Naive thymus-derived CD8-positive, alpha-beta T cell (primary cell): ENCODE data around the gene ZNF609. TPM values are rescaled to one million over a fixed set of nuclear protein-coding genes. Genes with fewer than 3 reads are reported as not detected.
A peak's percentile ranks its signal among the peaks of the same experiment; 100 is the strongest.

Experiments
- ATAC-seq, 2 donors: fragments of 150-1000 bp; cut with Tn5 transposase in 1 of 2; sonication (Bioruptor Pico), chemical (Tn5 transposase) in 1 of 2; 1 replicate in 1 of 2; 2 replicates in 1 of 2; pipeline ENCODE4 v1.10.0; 2021; ENCODE audit warnings: mild to moderate bottlenecking in 2 of 2, moderate library complexity in 2 of 2
- POLR2A ChIA-PET: fragments of 350-600 bp; sonication (Branson Sonifier 250); formaldehyde crosslinking; loops from one replicate; lab custom pipeline; 2021; ENCODE audit warnings: antibody characterized with exemption; lab: Charles Lee
- DNase-seq, 10 donors: peaks; one replicate each; pipeline versions ENCODE4 v3.0.0 to v3.0.0-alpha.2; 2020 to 2022
- H3K27ac Mint-ChIP-seq, 10 donors: one replicate each; pipeline ENCODE4 v1.8.0; 2020 to 2022; ENCODE audit warnings: mild to moderate bottlenecking in 10 of 10, mixed read lengths in 10 of 10, moderate library complexity in 4 of 10, inconsistent platforms in 1 of 10
- H3K27me3 Mint-ChIP-seq, 5 donors: one replicate each; pipeline ENCODE4 v1.8.0; 2021 to 2022; ENCODE audit warnings: mixed read lengths in 5 of 5
- H3K36me3 Mint-ChIP-seq, 3 donors: one replicate each; pipeline ENCODE4 v1.8.0; 2020 to 2022; ENCODE audit warnings: mixed read lengths in 3 of 3, mild to moderate bottlenecking in 2 of 3, inconsistent platforms in 1 of 3
- H3K4me1 Mint-ChIP-seq, 4 donors: one replicate each; pipeline ENCODE4 v1.8.0; 2021 to 2022; ENCODE audit warnings: mixed read lengths in 4 of 4
- H3K4me3 Mint-ChIP-seq, 10 donors: one replicate each; pipeline ENCODE4 v1.8.0; 2020 to 2022; ENCODE audit warnings: mild to moderate bottlenecking in 10 of 10, mixed read lengths in 10 of 10, moderate library complexity in 6 of 10, inconsistent platforms in 1 of 10
- H3K9me3 Mint-ChIP-seq, 9 donors: one replicate each; pipeline ENCODE4 v1.8.0; 2020 to 2022; ENCODE audit warnings: mixed read lengths in 9 of 9, mild to moderate bottlenecking in 3 of 9, inconsistent platforms in 1 of 9, moderate library complexity in 1 of 9
- polyA plus RNA-seq, 3 donors: library from polyadenylated mRNA; unstranded; fragments of 300-500 nt; fragmentation: Illumina TruSeq; gene quantifications; one replicate each; pipeline ENCODE4 v1.2.3, GENCODE V29; 2021
- total RNA-seq, 8 experiments: library from RNA in 2 of 8; stranded (reverse) in 2 of 8; gene quantifications; one replicate each; pipeline ENCODE4 v1.2.3 and lab custom pipeline; 2021 to 2026

ZNF609 gene
- total and polyA plus RNA-seq, 5 experiments from 2014 or later = 10.2 to 68.2 (median 23.7) TPM

- H3K36me3 Mint-ChIP-seq = peaks cover 9 to 24% (median 19%) of the 10 kb centered on the region in 3 donors
- H3K27ac Mint-ChIP-seq = peak overlapping the region; percentile 79 to 95 (median 86)
- ATAC-seq = peak; percentile 59 to 70
- peak overlapping the region; percentile 25 to 78 (median 65) for H3K4me3 Mint-ChIP-seq
- H3K4me1 Mint-ChIP-seq = peaks cover 54 to 90% (median 89%) of the 10 kb centered on the region in 4 donors
- no peaks in the 10 kb centered on the region for H3K9me3 Mint-ChIP-seq
- POLR2A ChIA-PET = interaction anchor here (0.8 to 1.6 kb wide), 9 partner anchors 10 to 116 kb away, joined by 3 to 11 read pairs (median 3); no protein-coding TSS in a partner anchor
- DNase-seq = peak in 3 of 10 donors; percentile 35 to 53 (median 49)
- no peaks in the 10 kb centered on the region for H3K27me3 Mint-ChIP-seq
These were observed 43.3 kb downstream of the ZNF609 start for GRCh38 chr15:64503640-64504039.

DNA sequence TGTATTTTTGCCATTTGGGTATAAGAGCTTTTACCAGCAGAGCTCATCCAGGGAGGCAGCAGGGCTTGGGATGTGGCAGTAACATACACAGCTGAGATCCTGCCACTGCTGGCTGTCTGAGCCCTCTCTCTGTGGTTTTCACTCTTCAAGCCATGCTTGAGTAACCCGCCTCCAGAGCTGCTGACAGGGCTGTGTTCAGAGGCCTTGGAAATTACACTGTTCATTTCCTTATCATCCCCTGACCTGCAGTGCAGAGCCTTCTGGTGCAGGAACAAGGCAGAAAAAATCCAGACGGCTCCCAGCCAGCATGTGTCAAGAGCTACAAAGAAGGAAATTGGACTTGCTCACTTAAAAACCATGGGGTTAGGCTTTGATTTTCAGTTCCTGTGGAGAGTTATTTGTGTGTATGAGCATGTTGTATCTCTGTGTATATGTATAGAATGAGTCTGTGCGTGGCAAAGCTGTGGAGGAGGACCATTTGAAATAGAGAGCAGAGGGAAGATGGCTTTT, 47.0 kb downstream of the ZNF609 start:
- Mint-ChIP-seq H3K27ac (peak overlapping the region; percentile 53 to 94 (median 82)), H3K36me3 (peaks cover 0 to 12% (median 0%) of the 10 kb centered on the region in 3 donors), H3K27me3 (no peaks in the 10 kb centered on the region), H3K9me3 (no peaks in the 10 kb centered on the region), H3K4me1 (peaks cover 39 to 85% (median 83%) of the 10 kb centered on the region in 4 donors), H3K4me3 (peak overlapping the region; percentile 8 to 82 (median 64))
- POLR2A ChIA-PET = interaction anchor here (0.7 to 1.4 kb wide), 6 partner anchors 14 to 146 kb away, joined by 3 to 4 read pairs (median 3); partner anchors contain the start of gene ZNF609
- DNase-seq (peak in 7 of 10 donors; percentile 10 to 41 (median 21)), ATAC-seq (peak; percentile 69)

DNA sequence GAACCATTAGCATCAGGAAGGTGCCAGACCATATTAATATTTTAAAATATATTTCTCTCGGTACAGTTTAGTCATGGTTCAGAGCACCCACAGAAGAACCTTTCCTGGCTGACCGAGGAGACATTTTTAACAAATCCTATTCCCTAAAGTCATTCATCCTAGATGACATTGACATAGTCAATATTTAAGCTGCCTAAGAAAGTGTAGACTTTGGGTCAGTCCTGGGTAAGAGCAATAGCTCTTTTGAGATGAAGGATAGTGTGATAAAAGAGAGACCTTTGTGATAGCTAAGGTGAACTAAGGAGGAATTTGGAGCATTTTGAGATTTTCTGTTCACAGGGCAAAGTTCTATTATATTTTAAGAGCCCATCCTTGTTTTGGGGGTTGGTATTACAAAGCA, 47.5 kb downstream of the ZNF609 start:
- POLR2A ChIA-PET = interaction anchor here (0.7 to 1.3 kb wide), 6 partner anchors 36 to 146 kb away, joined by 3 to 4 read pairs (median 3); partner anchors contain the start of gene ZNF609
- Mint-ChIP-seq H3K4me3 (peak overlapping the region in 9 of 10 donors; percentile 8 to 82 (median 60)), H3K36me3 (peaks cover 0 to 12% (median 0%) of the 10 kb centered on the region in 3 donors), H3K4me1 (peaks cover 38 to 83% (median 81%) of the 10 kb centered on the region in 4 donors), H3K27me3 (no peaks in the 10 kb centered on the region), H3K27ac (peak overlapping the region in 9 of 10 donors; percentile 53 to 94 (median 80)), H3K9me3 (no peaks in the 10 kb centered on the region)
- DNase-seq (no peak), ATAC-seq (no peak)

- ATAC-seq = peak in 1 of 2 donors; percentile 5
- peaks cover 0 to 24% (median 4%) of the 10 kb centered on the region in 3 donors for H3K36me3 Mint-ChIP-seq
- DNase-seq = no peak
- peaks cover 35 to 80% (median 75%) of the 10 kb centered on the region in 4 donors for H3K4me1 Mint-ChIP-seq
- POLR2A ChIA-PET = interaction anchor here (0.6 to 1.4 kb wide), 7 partner anchors 9 to 1890 kb away, joined by 3 to 5 read pairs (median 3); no protein-coding TSS in a partner anchor
- peak overlapping the region in 9 of 10 donors; percentile 46 to 86 (median 70) for H3K4me3 Mint-ChIP-seq
- peak overlapping the region; percentile 69 to 96 (median 94) for H3K27ac Mint-ChIP-seq
- no peaks in the 10 kb centered on the region for H3K9me3 Mint-ChIP-seq
- H3K27me3 Mint-ChIP-seq = no peaks in the 10 kb centered on the region
These were observed 53.4 kb downstream of the ZNF609 start for GRCh38 chr15:64513823-64514222.

DNA sequence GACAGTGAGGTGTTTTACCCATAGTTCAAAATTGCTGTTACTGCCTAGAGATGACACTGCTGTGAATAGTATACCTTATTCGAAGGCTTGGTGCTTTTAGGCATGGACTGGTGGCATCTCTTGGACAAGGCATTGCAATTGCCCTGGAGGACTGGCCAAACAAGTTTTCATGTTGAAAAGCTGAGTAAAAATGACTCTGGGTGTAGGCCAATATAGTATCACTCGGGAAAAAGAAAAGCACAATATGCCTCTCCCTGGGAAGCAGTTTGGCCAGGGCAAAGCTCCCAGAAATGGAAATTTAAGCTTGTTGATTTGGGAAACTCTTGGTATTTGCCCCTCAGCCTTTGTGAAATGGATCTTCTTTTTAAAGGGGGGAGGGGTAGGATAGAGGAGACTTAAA, 54.8 kb downstream of the ZNF609 start:
- no peaks in the 10 kb centered on the region for H3K9me3 Mint-ChIP-seq
- peaks cover 31 to 80% (median 75%) of the 10 kb centered on the region in 4 donors for H3K4me1 Mint-ChIP-seq
- DNase-seq (no peak), ATAC-seq (no peak)
- peaks cover 0 to 21% (median 4%) of the 10 kb centered on the region in 3 donors for H3K36me3 Mint-ChIP-seq
- H3K27me3 Mint-ChIP-seq = no peaks in the 10 kb centered on the region
- H3K27ac Mint-ChIP-seq = peak overlapping the region; percentile 29 to 96 (median 93)
- peak overlapping the region in 6 of 10 donors; percentile 34 to 86 (median 68) for H3K4me3 Mint-ChIP-seq
- POLR2A ChIA-PET = interaction anchor here (0.6 to 1.4 kb wide), 3 partner anchors 11 to 87 kb away, joined by 3 to 5 read pairs (median 3); no protein-coding TSS in a partner anchor

DNA sequence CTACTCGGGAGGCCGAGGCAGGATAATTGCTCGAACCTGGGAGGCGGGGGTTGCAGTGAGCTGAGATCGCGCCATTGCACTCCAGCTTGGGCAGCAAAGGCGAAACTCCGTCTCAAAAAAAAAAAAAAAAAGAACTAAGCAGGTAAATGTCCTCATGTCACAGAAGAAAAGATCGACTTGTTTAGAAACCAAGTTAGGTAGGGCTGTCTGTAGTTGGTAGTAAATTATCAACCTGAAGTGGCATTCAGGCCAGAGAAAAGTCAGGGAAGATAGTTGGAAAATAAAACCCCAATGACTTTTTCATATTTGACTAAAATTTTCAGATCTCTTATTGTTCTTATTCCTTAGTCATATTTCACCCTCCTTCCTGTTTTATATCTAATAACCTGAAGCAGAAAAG, 55.4 kb downstream of the ZNF609 start:
- ATAC-seq = no peak
- Mint-ChIP-seq H3K4me3 (peak overlapping the region in 1 of 10 donors; percentile 41), H3K36me3 (peaks cover 0 to 22% (median 4%) of the 10 kb centered on the region in 3 donors), H3K9me3 (no peaks in the 10 kb centered on the region), H3K27ac (peak overlapping the region in 9 of 10 donors; percentile 34 to 95 (median 66)), H3K4me1 (peaks cover 32 to 80% (median 75%) of the 10 kb centered on the region in 4 donors), H3K27me3 (no peaks in the 10 kb centered on the region)
- DNase-seq = no peak
- POLR2A ChIA-PET = interaction anchor here (0.6 to 1.0 kb wide), 2 partner anchors 12 to 15 kb away, joined by 3 read pairs; no protein-coding TSS in a partner anchor

DNA sequence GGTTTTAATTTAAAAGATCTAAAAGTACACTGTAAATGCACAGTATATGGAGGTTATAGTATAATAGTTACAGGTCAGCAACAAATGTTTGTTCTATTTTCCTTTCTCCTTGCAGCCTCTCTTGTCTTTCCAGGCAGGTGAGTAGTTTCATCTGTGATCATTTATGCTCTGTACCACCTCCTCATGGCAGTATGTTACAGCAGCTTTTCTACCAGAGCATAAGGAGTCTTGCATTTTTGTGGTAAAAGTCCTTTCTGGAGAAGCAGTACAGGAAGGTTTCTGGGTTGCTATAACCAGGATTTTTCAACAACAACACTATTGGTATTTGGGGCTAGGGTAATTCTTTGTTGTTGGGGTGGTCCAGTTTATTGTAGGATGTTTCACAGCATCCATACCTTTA, 59.5 kb downstream of the ZNF609 start:
- Mint-ChIP-seq H3K36me3 (peaks cover 0 to 38% (median 4%) of the 10 kb centered on the region in 3 donors), H3K4me1 (peaks cover 32 to 75% (median 63%) of the 10 kb centered on the region in 4 donors), H3K4me3 (peak overlapping the region in 2 of 10 donors; percentile 12 to 15), H3K9me3 (no peaks in the 10 kb centered on the region), H3K27ac (peak overlapping the region in 5 of 10 donors; percentile 0 to 87 (median 17)), H3K27me3 (no peaks in the 10 kb centered on the region)
- no peak for DNase-seq
- POLR2A ChIA-PET = no interaction called here
- no peak for ATAC-seq

DNA sequence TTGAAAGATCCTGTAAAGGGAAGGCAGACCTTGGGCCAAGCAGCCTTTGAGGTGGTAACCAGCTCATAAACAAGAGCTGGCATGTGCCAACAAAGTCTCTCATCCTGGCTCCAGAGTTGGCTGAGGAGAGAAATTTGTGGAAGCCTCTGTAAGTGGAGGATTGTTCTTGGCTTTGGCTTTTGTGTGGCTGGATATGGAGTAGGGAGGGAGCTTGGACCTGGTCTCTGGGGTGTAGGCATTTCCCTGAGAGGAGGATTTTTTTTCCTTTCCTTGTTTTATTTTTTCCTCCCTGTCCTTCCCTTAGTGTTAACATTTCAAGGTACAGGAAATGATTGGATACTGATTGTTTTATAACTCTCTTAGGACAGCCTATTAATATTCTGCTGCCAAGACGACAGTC, 60.8 kb downstream of the ZNF609 start:
- POLR2A ChIA-PET = interaction anchor here (1.0 kb wide), 1 partner anchor 14 kb away, joined by 4 read pairs; no protein-coding TSS in a partner anchor
- peaks cover 36 to 77% (median 69%) of the 10 kb centered on the region in 4 donors for H3K4me1 Mint-ChIP-seq
- no peaks in the 10 kb centered on the region for H3K9me3 Mint-ChIP-seq
- ATAC-seq (no peak), DNase-seq (no peak)
- no peaks in the 10 kb centered on the region for H3K27me3 Mint-ChIP-seq
- H3K27ac Mint-ChIP-seq = peak overlapping the region in 8 of 10 donors; percentile 1 to 77 (median 63)
- peaks cover 4 to 41% (median 6%) of the 10 kb centered on the region in 3 donors for H3K36me3 Mint-ChIP-seq
- H3K4me3 Mint-ChIP-seq = peak overlapping the region in 4 of 10 donors; percentile 5 to 11 (median 8)

DNA sequence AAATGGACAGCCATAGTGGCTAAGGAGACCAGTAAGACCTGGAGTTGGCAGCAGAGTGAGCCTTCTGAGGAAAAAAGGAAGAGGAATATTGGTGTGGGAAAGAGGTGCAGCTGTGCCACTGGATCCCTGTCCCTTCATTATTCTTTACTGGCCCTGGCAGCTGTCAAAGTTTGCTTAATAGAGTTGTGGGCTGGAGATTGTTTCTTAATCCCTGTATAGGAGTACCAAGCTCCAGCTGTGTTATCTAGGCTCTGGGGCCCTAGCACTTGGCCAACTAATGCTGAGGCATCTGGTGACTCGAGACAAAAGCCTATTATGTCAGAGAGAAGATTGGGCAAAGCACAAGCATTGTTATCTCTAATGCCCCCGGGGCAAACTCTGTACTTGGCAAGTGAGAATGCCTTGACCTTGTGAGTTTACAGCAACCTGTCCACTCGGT, 61.4 kb downstream of the ZNF609 start:
- no peak for DNase-seq
- peaks cover 36 to 77% (median 71%) of the 10 kb centered on the region in 4 donors for H3K4me1 Mint-ChIP-seq
- peak overlapping the region in 3 of 10 donors; percentile 4 to 47 (median 16) for H3K4me3 Mint-ChIP-seq
- H3K27me3 Mint-ChIP-seq = no peaks in the 10 kb centered on the region
- peaks cover 4 to 39% (median 7%) of the 10 kb centered on the region in 3 donors for H3K36me3 Mint-ChIP-seq
- H3K27ac Mint-ChIP-seq = peak overlapping the region in 7 of 10 donors; percentile 1 to 77 (median 61)
- POLR2A ChIA-PET = interaction anchor here (1.0 kb wide), 1 partner anchor 15 kb away, joined by 4 read pairs; no protein-coding TSS in a partner anchor
- no peak for ATAC-seq
- H3K9me3 Mint-ChIP-seq = no peaks in the 10 kb centered on the region

DNA sequence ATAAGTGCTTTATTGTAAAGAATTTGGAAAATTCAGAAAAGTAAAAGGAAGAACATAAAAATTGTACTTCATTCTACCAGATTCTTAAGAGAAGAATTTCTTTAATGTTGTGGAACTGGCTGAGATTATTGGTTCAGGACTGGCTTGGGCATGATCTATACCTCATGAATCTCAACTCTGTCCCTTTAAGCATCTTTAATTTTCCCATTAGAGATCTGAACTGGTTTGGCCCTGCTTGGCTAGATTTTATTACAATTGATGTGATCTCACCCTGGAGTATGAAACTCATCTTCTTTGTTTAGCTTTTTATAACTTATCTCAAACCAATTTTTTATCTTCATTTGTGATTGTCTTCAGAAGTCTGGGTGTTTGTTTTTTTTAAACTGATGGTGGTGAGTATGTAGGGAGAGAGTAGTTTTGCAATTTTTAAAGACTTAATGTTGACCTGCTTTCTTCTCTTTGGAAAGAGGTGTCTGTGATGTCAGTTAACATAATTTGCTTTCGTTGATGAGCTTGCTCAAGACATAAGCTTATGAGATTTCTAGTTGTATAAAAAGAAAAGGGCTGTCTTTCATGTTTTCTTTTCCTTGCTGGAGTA, 61.9 kb downstream of the ZNF609 start:
- Mint-ChIP-seq H3K4me3 (peak overlapping the region in 6 of 10 donors; percentile 5 to 52 (median 32)), H3K36me3 (peaks cover 4 to 36% (median 7%) of the 10 kb centered on the region in 3 donors), H3K27me3 (no peaks in the 10 kb centered on the region), H3K9me3 (no peaks in the 10 kb centered on the region), H3K27ac (peak overlapping the region in 9 of 10 donors; percentile 1 to 74 (median 40)), H3K4me1 (peaks cover 36 to 79% (median 74%) of the 10 kb centered on the region in 4 donors)
- ATAC-seq (no peak), DNase-seq (no peak)
- POLR2A ChIA-PET = interaction anchor here (0.6 kb wide), 1 partner anchor 9 kb away, joined by 3 read pairs; no protein-coding TSS in a partner anchor

- Mint-ChIP-seq H3K36me3 (peaks cover 0 to 36% (median 7%) of the 10 kb centered on the region in 3 donors), H3K4me3 (no peak overlapping the region), H3K9me3 (no peaks in the 10 kb centered on the region), H3K27ac (peak overlapping the region in 2 of 10 donors; percentile 40 to 71), H3K4me1 (peaks cover 36 to 81% (median 75%) of the 10 kb centered on the region in 4 donors), H3K27me3 (no peaks in the 10 kb centered on the region)
- POLR2A ChIA-PET = interaction anchor here (0.6 to 0.9 kb wide), 2 partner anchors 24 to 60 kb away, joined by 3 to 4 read pairs; no protein-coding TSS in a partner anchor
- DNase-seq (no peak), ATAC-seq (no peak)
These were observed 62.9 kb downstream of the ZNF609 start for GRCh38 chr15:64523240-64523639.

DNA sequence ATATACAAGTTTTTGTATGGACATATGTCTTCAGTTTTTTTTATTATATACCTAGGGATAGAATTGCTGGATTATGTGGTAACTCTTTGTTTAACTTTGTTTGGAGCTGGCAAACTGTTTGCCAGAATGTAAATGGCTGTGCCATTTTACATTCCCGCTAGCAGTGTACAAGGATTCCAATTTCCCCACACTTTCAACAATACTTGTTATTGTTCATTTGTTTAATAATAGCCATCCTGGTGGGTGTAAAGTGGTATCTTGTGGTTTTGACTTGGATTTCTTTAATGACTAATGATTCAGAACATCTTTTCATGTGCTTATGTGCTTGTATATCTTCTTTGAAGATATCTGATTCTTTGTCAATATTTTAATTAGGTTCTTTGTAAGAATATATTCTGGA, 64.4 kb downstream of the ZNF609 start:
- no peak for DNase-seq
- POLR2A ChIA-PET = interaction anchor here (1.2 kb wide), 1 partner anchor 98 kb away, joined by 4 read pairs; no protein-coding TSS in a partner anchor
- no peak overlapping the region for H3K4me3 Mint-ChIP-seq
- no peaks in the 10 kb centered on the region for H3K27me3 Mint-ChIP-seq
- no peak for ATAC-seq
- H3K9me3 Mint-ChIP-seq = no peaks in the 10 kb centered on the region
- H3K27ac Mint-ChIP-seq = peak overlapping the region in 1 of 10 donors; percentile 63
- peaks cover 0 to 38% (median 17%) of the 10 kb centered on the region in 3 donors for H3K36me3 Mint-ChIP-seq
- H3K4me1 Mint-ChIP-seq = peaks cover 25 to 81% (median 71%) of the 10 kb centered on the region in 4 donors
